HPDE6-E6E7 (cell line): ENCODE results near the gene FLNB.

Source experiments
- DNase-seq: peaks from one replicate; pipeline ENCODE4 v3.0.0; 2011; ENCODE audit warnings: missing footprints; ENCODE audit errors: extremely low spot score

Gene FLNB

GRCh38 chr3:58074997-58075396 is 66.8 kb downstream of the FLNB start:
- DNase-seq = no peak

- DNase-seq = no peak
These were observed 69.5 kb downstream of the FLNB start for GRCh38 chr3:58077596-58078285.

- DNase-seq = no peak
These were observed 70.4 kb downstream of the FLNB start for GRCh38 chr3:58078610-58079009.

GRCh38 chr3:58079773-58080172 is 71.6 kb downstream of the FLNB start:
- DNase-seq = no peak

GRCh38 chr3:58082047-58082446 is 73.8 kb downstream of the FLNB start:
- no peak for DNase-seq

GRCh38 chr3:58084166-58084565 is 75.9 kb downstream of the FLNB start:
- no peak for DNase-seq

- DNase-seq = no peak
These were observed 76.7 kb downstream of the FLNB start for GRCh38 chr3:58084788-58085543.

GRCh38 chr3:58085616-58086015 is 77.4 kb downstream of the FLNB start:
- DNase-seq = no peak

GRCh38 chr3:58088501-58088900 is 80.3 kb downstream of the FLNB start:
- no peak for DNase-seq

- no peak for DNase-seq
These were observed 82.1 kb downstream of the FLNB start for GRCh38 chr3:58090351-58090750.

GRCh38 chr3:58092521-58092920 is 84.3 kb downstream of the FLNB start:
- DNase-seq = no peak

GRCh38 chr3:58093574-58094195 is 85.5 kb downstream of the FLNB start:
- DNase-seq = no peak

- DNase-seq = no peak
These were observed 86.4 kb downstream of the FLNB start for GRCh38 chr3:58094657-58095056.

GRCh38 chr3:58095603-58096138 is 87.4 kb downstream of the FLNB start:
- no peak for DNase-seq

GRCh38 chr3:58098531-58098930 is 90.3 kb downstream of the FLNB start:
- no peak for DNase-seq

- DNase-seq = no peak
These were observed 91.6 kb downstream of the FLNB start for GRCh38 chr3:58099865-58100264.

GRCh38 chr3:58101499-58102389 is 93.5 kb downstream of the FLNB start:
- no peak for DNase-seq

GRCh38 chr3:58102390-58102750 is 94.1 kb downstream of the FLNB start:
- DNase-seq = no peak

- DNase-seq = no peak
These were observed 94.8 kb downstream of the FLNB start for GRCh38 chr3:58102976-58103451.

- no peak for DNase-seq
These were observed 95.9 kb downstream of the FLNB start for GRCh38 chr3:58104151-58104550.

- DNase-seq = no peak
These were observed 96.5 kb downstream of the FLNB start for GRCh38 chr3:58104712-58105111.

- DNase-seq = no peak
These were observed 97.0 kb downstream of the FLNB start for GRCh38 chr3:58105196-58105595.
